ENCODE data around the gene DIPK1B.

Gene DIPK1B

DNA sequence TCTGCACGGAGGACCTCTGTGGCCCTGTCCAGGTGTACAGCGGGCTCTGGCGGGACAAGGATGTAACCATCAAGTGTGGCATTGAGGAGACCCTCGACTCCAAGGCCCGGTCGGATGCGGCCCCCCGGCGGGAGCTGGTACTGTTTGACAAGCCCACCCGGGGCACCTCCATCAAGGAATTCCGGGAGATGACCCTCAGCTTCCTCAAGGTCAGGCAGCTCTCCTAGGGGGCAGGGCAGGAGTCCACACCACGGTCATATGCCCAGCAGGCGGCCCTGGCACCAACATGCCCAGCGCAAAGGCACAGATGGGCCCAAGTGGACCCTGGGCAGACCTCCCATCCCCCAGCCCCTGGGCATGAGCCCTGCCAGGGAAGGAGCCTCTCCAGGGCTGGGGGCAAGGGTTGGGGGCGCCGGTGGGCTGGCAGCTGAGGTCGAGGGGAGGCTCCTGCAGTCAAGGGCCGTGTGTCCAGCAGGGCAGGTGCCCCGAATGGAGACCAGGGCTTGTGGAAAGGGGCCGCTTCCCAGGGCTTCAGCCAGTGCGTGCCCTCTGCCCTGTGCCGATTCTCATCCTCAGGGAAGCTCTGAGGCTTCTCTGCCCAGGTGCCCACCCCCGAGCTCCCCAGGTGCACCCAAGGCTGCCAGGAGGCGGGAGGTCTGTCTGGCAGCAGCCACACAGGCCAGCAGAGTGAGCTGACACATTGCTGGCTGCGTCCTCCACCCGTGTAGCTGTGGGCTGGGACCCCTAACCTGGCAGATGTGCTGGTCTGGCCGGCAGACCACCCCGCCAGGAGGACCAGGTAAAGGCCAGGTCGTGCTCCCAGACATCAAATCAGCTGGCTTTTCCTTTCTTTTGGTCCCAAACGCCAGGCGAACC lies 10.0 kb downstream of the DIPK1B start:
- DNase-seq (ENCODE audit: low read depth) = no peak
- no peak overlapping the region for H3K4me3 ChIP-seq (ENCODE audit: low read depth, low read length)
- TF ChIP-seq, protein P1, sequence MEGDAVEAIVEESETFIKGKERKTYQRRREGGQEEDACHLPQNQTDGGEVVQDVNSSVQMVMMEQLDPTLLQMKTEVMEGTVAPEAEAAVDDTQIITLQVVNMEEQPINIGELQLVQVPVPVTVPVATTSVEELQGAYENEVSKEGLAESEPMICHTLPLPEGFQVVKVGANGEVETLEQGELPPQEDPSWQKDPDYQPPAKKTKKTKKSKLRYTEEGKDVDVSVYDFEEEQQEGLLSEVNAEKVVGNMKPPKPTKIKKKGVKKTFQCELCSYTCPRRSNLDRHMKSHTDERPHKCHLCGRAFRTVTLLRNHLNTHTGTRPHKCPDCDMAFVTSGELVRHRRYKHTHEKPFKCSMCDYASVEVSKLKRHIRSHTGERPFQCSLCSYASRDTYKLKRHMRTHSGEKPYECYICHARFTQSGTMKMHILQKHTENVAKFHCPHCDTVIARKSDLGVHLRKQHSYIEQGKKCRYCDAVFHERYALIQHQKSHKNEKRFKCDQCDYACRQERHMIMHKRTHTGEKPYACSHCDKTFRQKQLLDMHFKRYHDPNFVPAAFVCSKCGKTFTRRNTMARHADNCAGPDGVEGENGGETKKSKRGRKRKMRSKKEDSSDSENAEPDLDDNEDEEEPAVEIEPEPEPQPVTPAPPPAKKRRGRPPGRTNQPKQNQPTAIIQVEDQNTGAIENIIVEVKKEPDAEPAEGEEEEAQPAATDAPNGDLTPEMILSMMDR (IDR thresholded peaks at IDR 0.05; ENCODE audit: low read depth, low read length, missing control alignments) = no peak

DNA sequence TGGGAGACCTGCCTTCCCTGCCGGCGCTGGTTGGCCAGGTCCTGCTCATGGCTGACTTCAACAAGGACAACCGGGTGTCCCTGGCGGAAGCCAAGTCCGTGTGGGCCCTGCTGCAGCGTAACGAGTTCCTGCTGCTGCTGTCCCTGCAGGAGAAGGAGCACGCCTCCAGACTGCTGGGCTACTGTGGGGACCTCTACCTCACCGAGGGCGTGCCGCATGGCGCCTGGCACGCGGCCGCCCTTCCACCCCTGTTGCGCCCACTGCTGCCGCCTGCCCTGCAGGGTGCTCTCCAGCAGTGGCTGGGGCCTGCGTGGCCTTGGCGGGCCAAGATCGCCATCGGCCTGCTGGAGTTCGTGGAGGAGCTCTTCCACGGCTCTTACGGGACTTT lies 10.6 kb downstream of the DIPK1B start:
- TF ChIP-seq, protein P1 (IDR thresholded peaks at IDR 0.05; ENCODE audit: low read depth, low read length, missing control alignments) = no peak
- H3K4me3 ChIP-seq (ENCODE audit: low read depth, low read length) = no peak overlapping the region
- no peak for DNase-seq (ENCODE audit: low read depth)

DNA sequence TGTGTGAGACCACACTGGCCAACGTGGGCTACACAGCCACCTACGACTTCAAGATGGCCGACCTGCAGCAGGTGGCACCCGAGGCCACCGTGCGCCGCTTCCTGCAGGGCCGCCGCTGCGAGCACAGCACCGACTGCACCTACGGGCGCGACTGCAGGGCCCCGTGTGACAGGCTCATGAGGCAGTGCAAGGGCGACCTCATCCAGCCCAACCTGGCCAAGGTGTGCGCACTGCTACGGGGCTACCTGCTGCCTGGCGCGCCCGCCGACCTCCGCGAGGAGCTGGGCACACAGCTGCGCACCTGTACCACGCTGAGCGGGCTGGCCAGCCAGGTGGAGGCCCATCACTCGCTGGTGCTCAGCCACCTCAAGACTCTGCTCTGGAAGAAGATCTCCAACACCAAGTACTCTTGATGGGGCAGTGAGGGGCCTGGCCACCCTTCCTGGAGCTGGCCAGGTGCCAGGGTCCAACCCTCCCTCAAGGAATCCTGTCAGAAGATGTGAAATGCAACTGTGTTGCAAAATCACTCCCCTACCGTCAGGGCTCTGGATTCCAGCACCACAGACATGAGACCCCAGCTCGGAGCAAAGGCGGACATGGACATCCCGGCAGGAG lies 11.1 kb downstream of the DIPK1B start:
- H3K4me3 ChIP-seq (ENCODE audit: low read depth, low read length) = no peak overlapping the region
- no peak for DNase-seq (ENCODE audit: low read depth)
- TF ChIP-seq, protein P1 (IDR thresholded peaks at IDR 0.05; ENCODE audit: low read depth, low read length, missing control alignments) = no peak

DNA sequence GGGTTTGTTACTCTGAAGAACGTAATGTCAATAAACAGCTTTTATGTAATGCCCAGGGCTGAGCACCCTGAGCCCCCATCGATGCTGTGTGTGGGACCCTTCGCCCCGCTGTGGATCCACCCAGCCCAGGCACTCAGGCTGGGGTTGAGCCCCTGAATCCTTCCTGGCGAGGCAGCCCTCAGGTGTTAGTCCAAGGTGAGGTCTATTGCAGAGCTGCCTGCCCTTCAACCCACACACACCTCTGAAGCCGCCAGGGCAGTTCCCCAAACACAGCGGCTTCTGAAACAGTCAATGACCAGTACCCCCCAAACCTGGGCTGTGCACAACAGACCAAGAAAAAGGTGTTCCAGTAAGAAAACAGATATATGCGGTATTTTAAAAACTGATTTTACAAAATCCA lies 11.6 kb downstream of the DIPK1B start:
- TF ChIP-seq, protein P1 (IDR thresholded peaks at IDR 0.05; ENCODE audit: low read depth, low read length, missing control alignments) = no peak
- H3K4me3 ChIP-seq (ENCODE audit: low read depth, low read length) = no peak overlapping the region
- no peak for DNase-seq (ENCODE audit: low read depth)

DNA sequence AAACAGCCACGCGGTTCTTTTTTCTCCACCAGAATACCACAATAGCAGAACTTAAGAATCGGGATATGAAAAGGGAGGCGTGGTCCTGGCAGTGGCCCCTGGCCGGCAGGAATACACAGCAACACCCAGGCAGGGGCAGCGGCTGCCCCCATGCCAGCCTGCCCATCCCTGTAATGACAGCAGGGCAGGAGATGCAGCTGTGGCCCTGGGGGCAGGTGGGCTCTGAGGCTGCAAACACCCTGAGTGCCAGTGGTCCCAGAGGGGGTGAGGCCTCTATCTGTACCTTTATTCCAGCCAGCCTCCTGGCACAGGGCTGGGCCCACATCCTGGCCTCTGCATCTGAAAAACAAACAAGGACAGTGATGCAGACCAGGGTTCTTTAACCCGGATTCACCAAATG lies 12.4 kb downstream of the DIPK1B start:
- TF ChIP-seq, protein P1 (IDR thresholded peaks at IDR 0.05; ENCODE audit: low read depth, low read length, missing control alignments) = no peak
- H3K4me3 ChIP-seq (ENCODE audit: low read depth, low read length) = no peak overlapping the region
- no peak for DNase-seq (ENCODE audit: low read depth)

DNA sequence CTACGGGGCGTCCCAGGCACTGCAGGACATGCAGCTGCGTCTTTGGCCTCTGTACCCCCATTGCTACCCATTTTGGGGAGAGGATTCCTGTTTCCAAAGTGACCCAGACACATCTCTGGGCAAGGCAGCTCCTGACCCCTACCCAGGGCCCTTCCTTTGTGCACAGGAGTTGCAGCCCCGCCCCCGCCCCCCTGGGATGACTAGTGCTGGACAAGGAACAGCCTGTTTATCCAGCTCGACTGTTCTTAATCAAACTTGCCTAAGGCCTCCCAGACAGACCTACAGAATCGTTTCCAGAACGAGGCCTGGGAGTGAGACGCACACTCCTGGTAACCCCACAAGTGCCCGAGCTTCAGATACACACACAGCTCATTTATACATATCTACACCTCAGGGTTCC lies 13.2 kb downstream of the DIPK1B start:
- H3K4me3 ChIP-seq (ENCODE audit: low read depth, low read length) = no peak overlapping the region; the same call in 1 of the 2 replicates
- no peak for DNase-seq (ENCODE audit: low read depth)
- TF ChIP-seq, protein P1 (IDR thresholded peaks at IDR 0.05; ENCODE audit: low read depth, low read length, missing control alignments) = no peak
